Mucosa of stomach (tissue), 1 donor: ENCODE data around the gene SELE.
"Not testable (repeated sequence)": the region's sequence is repeated elsewhere in the genome, so short reads cannot be mapped to it uniquely, and the experiment has no call there.

Experiments used
- H3K27me3 ChIP-seq: one replicate; pipeline ENCODE4 v1.7.0; 2013; ENCODE audit warnings: mild to moderate bottlenecking, low read length; ENCODE audit not compliant: control insufficient read depth, insufficient read depth
- H3K36me3 ChIP-seq: one replicate; pipeline ENCODE4 v1.7.0; 2013; ENCODE audit warnings: low read length; ENCODE audit not compliant: control insufficient read depth, insufficient read depth
- H3K4me1 ChIP-seq: one replicate; pipeline ENCODE4 v1.7.0; 2013; ENCODE audit warnings: mild to moderate bottlenecking, low read length; ENCODE audit not compliant: control insufficient read depth, insufficient read depth
- H3K4me3 ChIP-seq: one replicate; pipeline ENCODE4 v1.7.0; 2013; ENCODE audit warnings: low read length
- H3K9ac ChIP-seq: one replicate; pipeline ENCODE4 v1.7.0; 2013; ENCODE audit warnings: mild to moderate bottlenecking, low read length, moderate library complexity
- H3K9me3 ChIP-seq: one replicate; pipeline ENCODE4 v1.7.0; 2013; ENCODE audit warnings: mild to moderate bottlenecking, low read length, moderate library complexity; ENCODE audit not compliant: control insufficient read depth
- donor health status: Pancreatic carcinoma.

Gene SELE

GRCh38 chr1:169713090-169713489, 20.8 kb downstream of the SELE start:
- not testable (repeated sequence) for H3K9ac ChIP-seq, H3K4me1 ChIP-seq, H3K9me3 ChIP-seq, H3K36me3 ChIP-seq, H3K4me3 ChIP-seq, H3K27me3 ChIP-seq

DNA sequence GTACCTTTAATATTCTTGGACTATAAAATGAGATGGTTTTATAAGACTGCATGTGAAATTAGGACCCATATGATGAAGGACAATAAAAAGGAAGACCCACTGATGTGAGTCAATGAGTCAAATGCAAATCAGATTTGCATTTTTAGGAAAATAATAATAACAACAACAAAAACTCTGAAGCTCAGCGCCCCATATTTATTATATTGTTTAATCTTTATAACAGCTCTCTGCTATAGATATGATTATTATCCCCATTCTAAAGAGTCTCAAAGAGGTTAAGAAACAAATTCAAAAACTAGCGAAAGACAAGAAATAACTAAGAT, 21.6 kb downstream of the SELE start:
- Histone ChIP-seq H3K36me3 (no peaks in the 10 kb centered on the region), H3K9me3 (no peaks in the 10 kb centered on the region), H3K9ac (no peak overlapping the region), H3K27me3 (no peaks in the 10 kb centered on the region), H3K4me3 (no peak overlapping the region), H3K4me1 (peaks cover 7% of the 10 kb centered on the region)

GRCh38 chr1:169711469-169712308, 22.2 kb downstream of the SELE start, which contains the start of gene SELL:
TSS of gene SELL (minus strand) at chr1:169711620. CDS start at chr1:169711498, 122 bp downstream.
- H3K9me3 ChIP-seq: no peaks in the 10 kb centered on the region
- peaks cover 7% of the 10 kb centered on the region for H3K4me1 ChIP-seq
- no peaks in the 10 kb centered on the region for H3K36me3 ChIP-seq
- H3K4me3 ChIP-seq: peak within 1 kb of the TSS; percentile 23
- H3K9ac ChIP-seq: peak within 1 kb of the TSS; percentile 67
- H3K27me3 ChIP-seq: no peaks in the 10 kb centered on the region

GRCh38 chr1:169708647-169709046, 25.2 kb downstream of the SELE start:
- H3K27me3 ChIP-seq: no peaks in the 10 kb centered on the region
- peaks cover 7% of the 10 kb centered on the region for H3K4me1 ChIP-seq
- no peaks in the 10 kb centered on the region for H3K36me3 ChIP-seq
- H3K9ac ChIP-seq: no peak overlapping the region
- no peaks in the 10 kb centered on the region for H3K9me3 ChIP-seq
- no peak overlapping the region for H3K4me3 ChIP-seq

DNA sequence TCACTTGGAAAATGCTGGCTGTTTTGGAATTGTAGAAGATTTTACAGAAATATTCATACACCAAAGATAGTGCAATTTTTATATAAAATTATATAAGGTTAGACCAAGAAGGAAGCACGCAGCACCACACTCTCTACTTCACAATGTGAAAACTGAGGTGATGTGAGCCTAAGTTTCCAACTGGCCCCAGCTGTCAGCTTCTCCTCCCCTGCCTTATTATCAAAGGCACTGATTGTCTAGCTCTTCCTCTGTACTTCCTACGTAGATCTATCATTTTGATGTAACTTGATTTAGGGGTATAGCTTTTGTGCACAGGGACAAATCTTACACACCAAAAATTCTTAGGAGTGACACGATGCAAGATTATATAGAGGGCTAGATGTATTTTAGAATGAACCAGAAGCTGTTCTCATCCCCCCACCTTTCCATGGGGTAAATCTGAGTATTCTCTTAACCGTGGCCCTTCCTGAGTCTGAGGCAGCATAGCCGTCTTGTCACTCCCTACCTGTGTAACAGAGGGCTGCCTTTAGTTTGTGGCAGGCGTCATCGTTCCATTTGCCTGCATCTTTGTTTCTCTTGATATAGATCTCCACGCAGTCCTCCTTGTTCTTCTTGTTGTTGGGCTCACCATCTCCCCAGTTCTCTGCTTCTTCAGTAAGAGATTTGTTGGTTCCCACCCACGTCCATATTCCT, 25.8 kb downstream of the SELE start:
- H3K9me3 ChIP-seq: no peaks in the 10 kb centered on the region
- H3K27me3 ChIP-seq: no peaks in the 10 kb centered on the region
- H3K36me3 ChIP-seq: no peaks in the 10 kb centered on the region
- H3K9ac ChIP-seq: no peak overlapping the region
- H3K4me3 ChIP-seq: no peak overlapping the region
- H3K4me1 ChIP-seq: peaks cover 7% of the 10 kb centered on the region

- Histone ChIP-seq H3K9me3 (no peaks in the 10 kb centered on the region), H3K27me3 (no peaks in the 10 kb centered on the region), H3K36me3 (no peaks in the 10 kb centered on the region), H3K9ac (no peak overlapping the region), H3K4me3 (no peak overlapping the region), H3K4me1 (no peaks in the 10 kb centered on the region)
Measured at GRCh38 chr1:169704797-169705196, 29.1 kb downstream of the SELE start.

- no peak overlapping the region for H3K4me3 ChIP-seq
- H3K4me1 ChIP-seq: no peaks in the 10 kb centered on the region
- no peaks in the 10 kb centered on the region for H3K27me3 ChIP-seq
- no peak overlapping the region for H3K9ac ChIP-seq
- H3K36me3 ChIP-seq: no peaks in the 10 kb centered on the region
- H3K9me3 ChIP-seq: no peaks in the 10 kb centered on the region
Measured at GRCh38 chr1:169701261-169702005, 32.4 kb downstream of the SELE start.

DNA sequence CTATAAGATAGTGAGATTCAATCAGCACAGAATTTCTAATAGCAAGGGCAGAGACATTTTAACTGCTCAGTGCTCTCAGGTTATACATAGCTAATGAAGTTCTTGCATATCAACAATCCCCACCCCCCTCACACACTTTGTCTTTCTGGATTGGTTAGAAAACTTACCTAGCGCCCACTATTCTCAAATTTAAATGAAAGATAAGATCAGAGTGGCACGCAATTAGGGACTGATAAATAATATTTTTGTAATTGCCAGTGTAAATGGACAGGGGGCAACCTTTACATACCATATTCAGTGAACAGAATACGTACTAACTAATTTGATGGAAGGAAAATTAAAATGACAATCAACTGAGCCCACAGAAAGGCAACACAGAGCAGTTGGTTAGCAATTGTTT, 34.2 kb downstream of the SELE start:
- H3K36me3 ChIP-seq: no peaks in the 10 kb centered on the region
- H3K27me3 ChIP-seq: no peaks in the 10 kb centered on the region
- H3K4me1 ChIP-seq: no peaks in the 10 kb centered on the region
- no peak overlapping the region for H3K9ac ChIP-seq
- no peak overlapping the region for H3K4me3 ChIP-seq
- H3K9me3 ChIP-seq: no peaks in the 10 kb centered on the region

DNA sequence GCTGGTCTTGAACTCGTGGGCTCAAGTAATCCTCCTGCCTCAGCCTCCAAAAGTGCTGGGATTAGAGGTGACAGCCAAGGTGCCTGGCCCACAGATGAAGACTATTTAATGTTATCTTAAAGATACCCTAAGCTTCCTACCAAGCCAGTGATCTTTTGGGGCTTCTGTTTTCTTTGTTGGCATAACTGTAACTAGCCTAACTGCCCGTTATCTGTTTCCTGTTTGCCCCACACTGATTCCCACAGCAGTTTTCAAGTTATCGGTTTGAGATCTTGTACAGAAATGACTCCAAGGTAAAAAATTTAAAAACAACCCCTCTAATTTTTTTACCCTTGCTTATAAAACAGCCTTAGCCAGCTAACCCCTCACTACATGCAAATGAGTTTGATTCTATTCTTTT, 34.9 kb downstream of the SELE start:
- no peaks in the 10 kb centered on the region for H3K9me3 ChIP-seq
- no peak overlapping the region for H3K9ac ChIP-seq
- no peak overlapping the region for H3K4me3 ChIP-seq
- H3K27me3 ChIP-seq: no peaks in the 10 kb centered on the region
- H3K4me1 ChIP-seq: no peaks in the 10 kb centered on the region
- H3K36me3 ChIP-seq: no peaks in the 10 kb centered on the region

DNA sequence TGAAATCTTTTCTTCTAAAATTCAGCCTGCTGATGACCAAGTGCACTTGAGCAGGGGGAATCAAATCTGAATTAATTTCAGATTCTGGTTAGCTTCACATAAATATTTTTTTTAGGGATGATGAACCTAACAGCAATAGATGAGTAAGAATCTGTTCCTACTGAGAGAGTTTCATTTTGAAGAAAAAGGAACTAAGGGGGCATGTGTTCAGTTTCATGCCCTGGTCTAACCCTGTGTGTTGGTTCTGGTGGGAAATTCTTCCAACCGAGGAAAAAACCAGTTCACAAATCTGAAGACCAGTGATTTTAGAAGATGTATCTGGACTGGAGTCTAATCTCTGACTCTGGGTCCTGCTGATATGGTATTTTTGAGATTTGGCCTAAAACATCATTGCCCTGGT, 36.1 kb downstream of the SELE start:
- no peaks in the 10 kb centered on the region for H3K27me3 ChIP-seq
- no peaks in the 10 kb centered on the region for H3K9me3 ChIP-seq
- H3K9ac ChIP-seq: no peak overlapping the region
- no peaks in the 10 kb centered on the region for H3K4me1 ChIP-seq
- H3K4me3 ChIP-seq: no peak overlapping the region
- no peaks in the 10 kb centered on the region for H3K36me3 ChIP-seq

DNA sequence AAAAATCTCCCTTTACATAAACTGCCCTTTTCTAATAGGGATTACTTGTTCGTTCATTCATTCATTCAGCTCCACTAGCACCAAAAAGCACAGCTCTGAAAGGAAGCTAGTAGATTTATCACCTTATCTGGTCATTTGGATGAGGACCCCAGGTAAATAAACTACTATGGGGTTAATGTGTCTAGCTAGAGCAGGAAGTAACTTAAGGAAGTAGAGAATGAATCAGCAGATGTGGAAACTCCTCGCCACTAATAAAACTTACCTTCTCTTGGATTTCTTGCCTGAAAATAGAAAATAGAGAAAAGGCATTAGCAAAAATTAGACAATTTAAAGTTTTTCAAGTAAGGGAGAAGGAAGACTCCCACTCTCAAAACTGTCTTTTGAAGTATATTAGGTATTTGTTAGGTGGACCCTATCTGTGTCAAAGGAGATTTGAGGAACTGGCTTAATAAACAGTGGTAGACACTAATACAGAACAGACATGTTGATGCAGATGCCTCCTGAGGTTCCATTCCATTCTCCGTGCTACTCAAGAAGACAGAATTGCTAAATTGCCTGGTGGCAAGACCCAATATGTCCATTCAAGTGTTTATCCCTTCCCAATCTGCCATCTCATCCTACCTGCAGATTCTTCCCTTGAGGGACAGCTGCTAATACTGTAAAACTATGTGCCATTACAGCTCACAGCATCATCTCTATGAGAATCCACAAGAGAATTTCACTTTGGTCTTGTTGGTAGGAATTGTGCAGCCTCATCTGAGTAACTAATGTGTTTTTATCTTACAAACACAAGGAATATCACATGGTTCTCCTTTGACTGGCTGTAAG, 37.4 kb downstream of the SELE start:
- H3K4me3 ChIP-seq: no peak overlapping the region

More for the DNA sequence above, 37.4 kb downstream of the SELE start:
- Histone ChIP-seq H3K27me3 (no peaks in the 10 kb centered on the region), H3K9me3 (no peaks in the 10 kb centered on the region), H3K36me3 (no peaks in the 10 kb centered on the region), H3K9ac (no peak overlapping the region), H3K4me1 (no peaks in the 10 kb centered on the region)
